HG02759 (cell line): ENCODE measurements around the gene RASA3.
"Not testable (repeated sequence)": the region's sequence is repeated elsewhere in the genome, so short reads cannot be mapped to it uniquely, and the experiment has no call there.

ENCODE experiments used
- ATAC-seq: cut with Tn5 transposase; IDR thresholded peaks from one replicate; pipeline ENCODE4 v1.9.1; 2021; ENCODE audit warnings: mild to moderate bottlenecking, moderate library complexity; ENCODE audit not compliant: unreplicated experiment

RASA3 gene

DNA sequence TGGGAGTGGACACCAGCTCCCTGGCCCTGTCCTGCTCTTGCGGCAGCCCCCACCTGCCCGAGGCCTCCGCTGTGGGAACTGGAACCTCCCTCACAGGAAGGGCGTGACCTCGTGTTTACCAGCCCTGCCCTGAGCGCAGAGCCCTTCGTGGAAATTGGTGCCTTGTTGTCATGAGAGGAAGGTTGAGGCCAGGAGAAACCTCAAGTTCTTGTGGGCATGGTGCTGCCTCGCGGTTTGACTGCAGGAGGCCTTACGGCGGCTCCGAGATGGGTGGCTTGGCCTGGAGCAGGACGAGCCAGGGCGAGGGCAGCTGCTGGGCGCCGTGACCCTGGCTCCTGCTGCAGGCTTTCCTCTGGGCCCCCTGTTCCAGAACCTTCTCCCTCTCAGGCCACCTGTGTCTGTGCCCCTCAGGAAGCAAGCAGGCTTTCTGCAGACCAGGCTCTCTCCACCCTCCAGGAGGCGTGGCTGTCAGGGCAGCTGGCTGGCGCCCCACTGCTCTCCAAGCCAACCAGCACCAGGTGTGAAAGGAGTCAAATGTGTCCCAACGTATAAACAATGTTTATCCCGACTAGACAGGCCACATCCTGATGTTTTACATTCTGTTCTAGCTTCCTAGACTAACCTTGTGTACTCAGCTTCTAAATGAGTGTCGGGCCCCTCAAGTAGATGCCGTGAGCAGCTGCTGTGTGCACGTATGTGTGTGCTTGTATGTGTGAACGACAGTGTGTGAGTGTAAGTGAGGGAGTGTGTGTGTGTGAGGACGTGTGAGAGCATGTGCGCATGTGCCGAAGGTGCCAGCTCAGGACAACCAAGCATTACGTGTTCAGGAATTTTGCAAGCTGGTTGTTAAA lies 10.4 kb upstream of the RASA3 start:
- no peak for ATAC-seq

DNA sequence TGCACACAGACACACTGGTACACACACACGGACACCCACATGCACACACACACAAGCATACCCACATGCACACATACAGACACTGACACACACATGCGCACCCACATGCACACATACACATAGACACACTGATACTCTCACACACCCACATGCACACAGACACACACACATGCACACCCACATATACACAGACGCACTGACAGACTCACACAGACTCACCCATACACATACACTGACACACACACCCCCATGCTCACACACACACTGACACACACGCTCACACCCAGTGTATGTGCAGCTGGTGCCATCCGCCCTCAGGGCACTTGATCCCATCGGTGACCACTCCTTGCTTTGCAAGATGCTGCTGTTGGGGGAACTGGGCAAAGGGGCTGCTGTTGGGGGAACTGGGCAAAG lies 9.7 kb upstream of the RASA3 start:
- no peak for ATAC-seq

DNA sequence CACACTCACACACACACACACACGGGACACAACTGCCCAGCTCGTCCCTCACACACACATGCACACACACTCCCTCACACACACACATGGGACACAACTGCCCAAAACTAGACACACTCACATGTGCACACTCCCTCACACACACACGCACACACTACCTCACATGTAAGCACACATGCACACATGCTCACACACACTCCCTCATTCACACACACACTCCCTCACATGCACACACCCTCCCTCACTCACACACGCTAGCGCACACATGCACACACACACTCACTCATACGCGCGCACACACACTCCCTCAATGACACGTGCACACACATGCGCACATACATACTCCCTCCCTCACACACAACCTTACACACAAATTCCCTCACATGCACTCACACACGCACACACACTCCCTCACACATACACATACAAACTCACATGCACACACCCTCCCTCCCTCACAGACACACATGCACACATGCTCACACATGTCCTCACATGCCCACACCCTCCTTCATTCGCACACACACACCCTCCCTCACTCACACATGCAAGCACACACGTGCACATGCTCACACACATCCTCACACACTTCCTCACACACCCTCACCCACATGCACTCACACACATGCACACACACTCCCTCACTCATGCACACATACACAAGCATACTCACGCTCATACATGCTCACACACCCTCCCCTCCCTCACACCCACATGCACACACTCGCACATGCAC lies 9.0 kb upstream of the RASA3 start:
- ATAC-seq: no peak

DNA sequence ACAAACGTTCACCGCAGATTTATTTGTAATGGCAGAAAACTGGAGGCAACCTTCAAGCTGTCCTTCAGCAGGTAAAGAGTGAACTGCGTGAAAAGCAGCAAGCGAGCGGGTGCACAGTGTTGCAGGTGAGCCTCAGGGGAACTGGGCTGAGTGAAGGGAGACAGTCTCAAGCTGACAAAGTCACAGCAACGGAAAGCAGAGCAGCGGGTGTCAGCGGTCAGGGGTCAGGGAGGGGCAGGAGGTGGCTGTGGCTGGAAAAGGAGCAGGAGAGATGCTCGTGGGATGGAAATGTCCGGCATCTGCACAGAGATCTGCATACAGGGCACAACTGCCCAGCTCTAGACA lies 8.5 kb upstream of the RASA3 start:
- peak; percentile 47 for ATAC-seq

DNA sequence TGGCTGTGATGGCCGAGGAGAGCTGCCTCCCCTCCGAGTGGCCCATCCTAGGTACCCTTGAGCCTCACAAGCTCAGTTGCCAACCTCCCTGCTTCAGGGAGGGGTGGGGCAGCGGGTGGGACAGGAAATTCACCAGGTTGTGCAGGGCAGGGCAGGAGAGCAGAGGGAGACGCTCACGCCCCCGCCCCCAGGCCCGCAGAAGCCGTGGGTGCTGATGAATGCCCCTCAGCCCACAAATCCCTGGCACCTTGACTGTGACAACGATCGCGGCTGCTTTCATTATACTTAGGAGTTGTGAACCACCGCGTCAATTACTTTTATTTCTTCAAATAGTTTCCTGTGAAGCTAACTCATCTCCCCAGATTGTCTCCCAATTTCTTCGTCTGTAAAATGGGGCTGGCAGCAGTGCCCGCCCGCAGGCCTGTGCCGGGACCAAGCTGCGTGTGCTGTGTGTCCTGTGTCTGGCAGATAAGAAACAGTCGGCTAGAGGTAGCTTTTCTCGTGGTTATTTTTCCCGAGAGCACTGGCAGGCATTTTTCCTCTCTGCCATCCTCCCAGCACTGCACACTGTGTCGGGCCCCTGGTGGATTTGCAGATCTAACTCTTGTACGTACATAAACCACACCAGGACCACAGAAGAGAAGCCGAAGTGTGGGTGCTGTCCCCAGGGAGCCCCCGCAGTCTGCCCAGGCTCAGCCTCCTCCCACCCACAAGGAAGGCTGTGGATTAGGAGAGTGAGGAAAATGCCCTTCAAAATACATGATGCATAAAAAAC lies 7.9 kb upstream of the RASA3 start:
- peak; percentile 32 for ATAC-seq

DNA sequence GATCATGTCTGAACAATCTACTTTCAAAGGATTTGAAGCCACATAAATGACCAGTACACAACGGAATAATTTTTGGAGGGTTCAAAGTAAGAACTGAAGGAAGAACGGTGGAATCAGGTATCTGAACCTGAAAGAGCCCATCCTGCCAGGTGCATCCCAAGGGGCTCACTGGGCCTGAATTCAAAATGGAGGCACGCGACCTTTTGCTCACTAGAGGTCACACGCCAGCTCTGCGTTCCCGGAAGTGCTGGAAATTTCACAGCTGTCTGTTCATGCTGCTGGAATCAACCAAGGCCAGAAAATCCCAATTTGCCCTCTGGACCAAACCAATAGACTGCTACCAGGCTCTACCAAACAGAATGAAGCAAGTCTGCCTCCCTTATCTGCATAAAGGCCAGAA lies 4.2 kb upstream of the RASA3 start:
- no peak for ATAC-seq

DNA sequence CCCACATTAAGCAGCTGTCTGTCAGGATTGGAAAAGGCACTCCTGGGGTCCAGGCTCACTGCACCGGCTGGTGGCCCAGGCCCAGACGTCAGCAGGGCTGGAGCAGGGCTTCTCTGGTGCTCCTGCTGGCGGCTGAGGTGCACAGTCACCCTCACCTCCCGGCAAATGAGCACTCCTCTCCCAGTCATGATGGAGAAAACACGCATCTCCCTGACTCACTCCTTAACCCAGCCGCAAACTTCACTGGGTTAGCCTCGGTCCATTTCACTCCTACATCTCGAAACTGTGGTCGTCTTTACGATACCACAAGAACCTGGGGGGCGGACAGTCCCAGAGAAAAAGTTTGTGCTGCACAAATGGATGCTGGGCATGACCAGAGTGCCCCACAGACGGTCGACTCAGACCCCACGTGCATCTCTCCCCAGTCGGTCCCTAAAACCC lies 3.3 kb upstream of the RASA3 start:
- ATAC-seq: no peak

DNA sequence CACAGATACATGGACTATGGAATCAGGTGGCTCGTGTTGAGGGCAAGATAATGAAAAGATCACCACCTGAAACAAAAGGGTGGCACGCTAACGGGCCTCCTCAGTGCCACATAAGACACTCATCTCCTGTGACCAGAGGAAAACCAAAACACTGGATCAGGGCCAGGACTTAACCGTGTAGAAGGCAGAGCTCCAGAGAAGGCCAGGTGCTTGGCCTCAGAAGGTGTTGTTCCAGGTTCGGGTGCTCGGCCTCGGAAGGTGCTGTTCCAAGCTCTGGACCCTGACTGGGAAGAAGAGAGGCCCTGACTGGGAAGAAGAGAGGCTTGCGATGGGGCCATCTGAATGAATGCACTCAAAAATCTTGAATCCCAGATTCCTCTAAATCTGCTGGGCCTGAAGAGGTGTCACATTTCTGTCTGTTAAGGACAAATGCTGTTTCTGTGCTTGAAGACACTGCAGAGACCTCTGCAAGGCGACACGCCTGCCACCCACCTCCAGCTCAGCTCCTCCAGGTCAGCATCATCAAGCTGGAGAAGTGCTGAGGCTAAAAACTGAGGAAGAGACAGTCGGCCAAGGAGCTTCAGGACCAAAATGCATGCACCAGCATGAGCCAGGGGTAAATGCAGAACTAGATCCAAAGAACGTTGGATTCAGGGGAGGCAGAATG lies 2.7 kb upstream of the RASA3 start:
- no peak for ATAC-seq

DNA sequence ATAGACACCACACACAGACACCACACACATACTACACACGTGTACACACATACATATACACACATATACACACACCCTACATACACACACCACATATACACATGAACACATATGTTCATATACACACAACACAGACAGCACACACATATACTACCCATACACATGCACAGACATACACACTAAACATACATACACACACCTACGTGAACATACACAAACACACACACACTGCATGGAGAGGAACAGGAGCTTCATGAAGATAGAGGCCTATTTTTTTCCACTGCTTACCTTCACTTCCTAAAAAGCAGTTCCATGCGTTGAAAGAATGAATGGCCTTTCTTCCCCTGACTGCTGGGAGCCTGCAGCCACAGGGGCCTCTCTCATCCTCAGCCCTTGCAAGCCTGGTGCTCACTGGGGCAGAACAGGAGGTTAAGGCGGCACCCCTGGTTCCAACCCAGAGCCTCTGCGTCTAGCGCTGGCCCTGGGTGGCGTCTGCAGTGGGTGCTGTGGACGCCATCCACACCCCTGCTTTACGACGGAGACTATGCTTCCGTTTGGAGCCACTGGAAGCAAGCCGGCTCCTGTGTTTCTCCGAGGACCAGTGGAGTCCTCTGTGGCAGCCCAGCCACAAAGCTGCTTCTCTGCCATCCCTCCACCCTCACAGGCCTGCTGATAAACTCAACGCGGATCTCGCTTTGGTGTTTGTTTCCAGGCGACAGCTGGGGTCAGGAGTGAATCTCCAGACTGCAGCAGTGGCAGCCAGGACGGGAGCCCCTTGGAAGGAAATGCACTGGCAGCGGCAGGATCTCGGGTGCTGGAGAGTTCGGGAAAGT lies 1.9 kb upstream of the RASA3 start:
- no peak for ATAC-seq

DNA sequence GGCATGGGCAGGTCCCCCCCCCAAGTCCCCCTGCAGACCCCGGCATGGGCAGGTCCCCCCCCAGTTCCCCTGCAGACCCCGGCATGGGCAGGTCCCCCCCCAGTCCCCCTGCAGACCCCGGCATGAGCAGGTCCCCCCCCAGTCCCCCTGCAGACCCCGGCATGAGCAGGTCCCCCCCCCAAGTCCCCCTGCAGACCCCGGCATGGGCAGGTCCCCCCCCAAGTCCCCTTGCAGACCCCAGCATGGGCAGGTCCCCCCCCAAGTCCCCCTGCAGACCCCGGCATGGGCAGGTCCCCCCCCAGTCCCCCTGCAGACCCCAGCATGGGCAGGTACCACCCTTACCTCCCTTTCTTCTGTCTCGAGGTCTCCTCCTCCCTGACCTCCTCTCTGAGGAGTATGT lies 1.1 kb upstream of the RASA3 start:
- ATAC-seq: not testable (repeated sequence)

DNA sequence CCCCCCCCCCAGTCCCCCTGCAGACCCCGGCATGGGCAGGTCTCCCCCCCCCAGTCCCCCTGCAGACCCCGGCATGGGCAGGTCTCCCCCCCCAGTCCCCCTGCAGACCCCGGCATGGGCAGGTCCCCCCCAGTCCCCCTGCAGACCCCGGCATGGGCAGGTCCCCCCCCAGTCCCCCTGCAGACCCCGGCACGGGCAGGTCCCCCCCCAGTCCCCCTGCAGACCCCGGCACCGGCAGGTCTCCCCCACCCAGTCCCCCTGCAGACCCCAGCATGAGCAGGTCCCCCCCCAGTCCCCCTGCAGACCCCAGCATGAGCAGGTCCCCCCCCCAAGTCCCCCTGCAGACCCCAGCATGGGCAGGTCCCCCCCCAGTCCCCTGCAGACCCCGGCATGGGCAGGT lies 703 bp upstream of the RASA3 start:
- ATAC-seq: not testable (repeated sequence)

DNA sequence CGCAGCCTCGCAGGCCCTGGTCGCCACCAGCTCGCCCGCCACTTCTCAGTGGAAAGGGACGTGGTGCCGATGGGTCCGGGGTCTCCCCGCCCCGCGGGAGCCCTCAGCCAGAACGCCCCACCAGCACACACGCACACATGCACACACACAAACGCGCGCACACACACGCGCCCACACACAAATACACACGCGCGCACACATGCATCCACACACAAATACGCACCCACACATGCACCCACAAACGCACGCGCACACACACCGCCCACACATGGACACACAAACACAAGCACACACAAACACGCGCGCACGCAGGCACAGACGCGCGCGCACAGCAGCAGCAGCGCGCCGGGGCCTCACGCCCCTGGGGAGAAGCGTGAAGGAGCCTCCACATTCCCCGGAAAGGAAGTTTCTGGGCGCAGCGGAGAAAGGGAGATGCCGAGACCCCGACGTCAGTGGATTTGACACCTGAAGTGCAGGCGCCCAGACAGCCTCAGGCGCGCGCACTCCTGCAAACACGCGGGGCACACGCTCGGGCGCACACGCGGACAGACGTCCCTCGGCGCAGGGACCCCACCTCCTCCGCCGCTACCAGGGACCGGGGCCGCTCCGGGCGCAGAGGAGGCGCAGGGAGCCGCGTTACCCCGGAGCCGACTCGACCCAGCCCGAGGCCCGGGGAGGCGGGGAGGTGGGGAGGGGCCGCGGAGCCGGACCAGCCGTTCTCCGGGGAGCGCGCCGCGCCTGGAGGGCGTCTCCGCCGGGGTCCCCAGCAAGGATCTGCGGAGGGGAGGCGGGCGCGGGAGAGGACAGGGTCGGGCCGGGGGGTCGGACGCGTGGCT lies 622 bp downstream of the RASA3 start:
- ATAC-seq: peak; percentile 12

DNA sequence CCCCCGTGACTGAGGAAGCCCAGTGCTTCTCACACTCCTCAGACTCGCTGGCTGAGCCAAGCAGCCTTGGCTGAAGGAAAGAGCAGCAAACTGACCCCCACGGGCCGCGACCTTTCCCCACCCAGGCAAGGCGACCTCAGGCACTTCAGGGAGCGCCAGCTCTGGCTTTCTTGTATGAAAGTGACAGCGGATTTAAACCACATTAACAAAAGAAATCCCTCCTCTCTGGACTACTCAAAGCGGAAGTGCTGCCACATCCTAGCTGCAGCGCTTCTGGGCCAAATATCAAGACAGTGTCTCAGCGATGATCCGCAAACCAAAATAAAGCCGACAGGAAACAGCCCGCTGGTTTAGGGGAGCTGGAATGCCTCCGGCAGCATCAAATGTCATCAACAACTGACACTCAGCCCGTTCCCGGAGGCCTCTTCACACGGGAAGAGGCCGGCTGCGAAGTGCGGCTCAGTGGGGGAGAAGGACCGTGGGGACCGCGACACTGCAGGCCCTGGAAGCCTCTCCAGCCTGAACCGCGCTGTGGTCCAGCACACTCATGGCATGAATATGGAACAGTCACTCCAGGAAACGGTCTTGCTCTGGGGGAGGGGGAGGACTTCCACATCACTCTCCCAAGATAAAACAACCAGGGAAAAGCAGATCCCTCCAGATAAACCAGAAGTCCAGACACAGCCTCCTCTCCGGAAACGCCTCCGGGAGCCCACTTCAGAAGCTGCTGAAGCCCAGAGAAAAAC lies 1.4 kb downstream of the RASA3 start:
- ATAC-seq: peak; percentile 18

DNA sequence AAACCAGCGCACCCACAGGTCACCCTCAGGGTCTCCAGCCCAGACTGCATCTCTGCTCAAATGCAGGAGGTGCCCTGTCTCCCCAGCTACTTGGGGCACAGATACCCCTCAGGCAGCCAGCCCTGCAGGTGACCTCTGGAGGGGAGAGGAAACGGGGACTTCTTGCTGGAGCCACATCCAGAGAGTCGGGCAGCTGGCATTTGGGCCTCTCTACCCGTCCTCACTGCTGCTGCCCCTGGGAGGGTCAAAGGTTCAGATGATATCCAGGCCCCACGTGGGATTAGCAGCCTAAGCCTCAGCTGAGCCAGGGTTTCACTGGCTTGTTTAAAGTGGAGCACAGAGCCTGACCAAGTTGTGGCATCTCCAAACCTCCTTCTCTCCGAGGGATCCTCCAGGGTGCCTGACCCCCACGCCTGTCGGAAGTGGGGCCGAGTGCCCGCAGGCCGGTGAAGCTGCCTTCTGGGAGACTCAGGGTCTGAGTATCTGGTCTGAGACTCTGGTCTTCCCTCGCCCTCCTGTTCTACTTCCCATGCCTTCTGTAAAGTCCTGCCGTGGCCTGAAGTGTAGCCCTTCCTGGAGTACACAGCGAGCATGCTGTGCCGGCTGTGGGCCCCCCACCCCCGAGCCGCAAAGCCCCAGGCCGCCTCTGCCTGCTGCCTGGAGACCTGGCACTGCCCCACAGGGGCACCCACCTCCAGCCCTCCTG lies 2.1 kb downstream of the RASA3 start:
- no peak for ATAC-seq

DNA sequence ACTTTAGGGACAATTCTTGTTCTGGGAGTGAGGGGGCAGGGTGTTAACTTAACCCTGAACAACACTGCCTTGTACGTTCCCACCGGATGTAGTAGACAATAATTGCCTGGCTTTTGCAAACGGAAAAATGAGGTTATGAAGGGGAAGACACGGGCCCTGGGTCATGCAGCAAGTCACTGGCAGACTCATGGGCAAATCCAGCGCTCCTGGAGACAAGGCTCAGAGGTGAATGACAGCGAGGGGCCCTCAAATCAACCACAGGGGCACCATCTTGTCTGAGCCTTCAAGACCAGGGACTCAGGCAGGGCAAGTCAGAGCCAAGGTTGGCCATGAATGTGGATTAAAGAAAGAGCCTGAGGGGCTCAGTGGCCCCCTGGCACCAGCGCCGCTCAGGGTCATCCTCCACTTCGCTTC lies 2.8 kb downstream of the RASA3 start:
- ATAC-seq: no peak

DNA sequence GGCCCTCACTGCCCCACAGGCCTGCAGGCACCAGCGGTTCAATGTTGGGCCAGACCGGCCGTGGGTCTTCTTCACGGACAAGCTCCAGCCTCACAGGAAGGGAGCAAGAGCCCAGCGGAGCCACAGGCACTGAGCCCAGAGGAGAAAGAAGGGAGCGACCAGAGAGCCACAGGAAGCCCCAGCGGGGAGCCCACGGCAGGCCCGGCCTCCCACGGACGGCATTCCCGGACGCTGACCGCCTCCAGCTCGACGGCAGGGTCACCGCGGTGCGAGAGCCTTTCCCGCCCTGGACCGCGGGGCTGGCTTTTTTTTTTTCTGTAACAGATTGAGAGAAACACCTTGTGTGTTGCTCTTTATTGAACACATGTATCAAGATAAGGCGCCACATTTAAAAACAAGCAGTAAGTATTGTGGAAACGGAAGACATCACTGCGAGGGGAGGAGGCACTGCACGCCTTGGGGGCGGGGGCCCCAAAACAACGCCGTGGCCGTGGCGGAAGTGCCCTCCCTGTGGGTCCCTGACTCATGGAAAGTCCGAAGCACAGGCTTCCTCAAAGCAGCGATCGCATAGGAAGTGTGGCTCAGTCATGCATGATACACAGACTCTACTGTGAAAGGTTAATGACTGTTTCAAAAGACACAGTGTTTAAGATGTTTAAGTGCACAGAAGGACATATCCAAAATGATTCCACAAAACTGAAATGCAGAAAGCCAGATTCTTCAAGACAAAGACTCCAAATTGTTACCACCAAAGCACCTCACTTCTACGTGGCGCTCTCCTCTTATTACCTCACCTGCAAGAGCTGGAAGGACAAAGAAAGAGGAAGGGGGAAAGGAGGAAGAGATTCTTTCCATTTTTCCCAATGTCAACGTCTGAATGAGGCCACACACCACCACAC lies 3.5 kb downstream of the RASA3 start:
- ATAC-seq: peak; percentile 56

DNA sequence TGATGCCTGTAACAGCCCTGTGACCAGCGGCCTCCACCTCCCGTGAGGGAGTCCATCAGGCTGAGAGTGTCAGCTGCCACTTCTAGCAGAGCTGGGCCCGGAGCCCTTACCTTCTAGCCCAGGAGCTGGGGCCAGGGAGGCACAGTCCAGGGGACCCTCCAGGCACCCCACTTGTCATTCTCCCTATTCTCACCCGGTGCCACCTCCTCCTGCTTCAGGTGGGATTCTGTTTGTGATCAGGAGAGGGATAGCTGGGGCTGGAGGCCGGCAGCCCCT lies 4.1 kb downstream of the RASA3 start:
- ATAC-seq: no peak
